Embryonic facial prominence (tissue), 1 donor: Measurements from ENCODE around the gene SARDH.

Experiments
- DNase-seq: peaks from one replicate; pipeline ENCODE4 v3.0.0-alpha.2; 2016; ENCODE audit errors: extremely low spot score

The SARDH gene

DNA sequence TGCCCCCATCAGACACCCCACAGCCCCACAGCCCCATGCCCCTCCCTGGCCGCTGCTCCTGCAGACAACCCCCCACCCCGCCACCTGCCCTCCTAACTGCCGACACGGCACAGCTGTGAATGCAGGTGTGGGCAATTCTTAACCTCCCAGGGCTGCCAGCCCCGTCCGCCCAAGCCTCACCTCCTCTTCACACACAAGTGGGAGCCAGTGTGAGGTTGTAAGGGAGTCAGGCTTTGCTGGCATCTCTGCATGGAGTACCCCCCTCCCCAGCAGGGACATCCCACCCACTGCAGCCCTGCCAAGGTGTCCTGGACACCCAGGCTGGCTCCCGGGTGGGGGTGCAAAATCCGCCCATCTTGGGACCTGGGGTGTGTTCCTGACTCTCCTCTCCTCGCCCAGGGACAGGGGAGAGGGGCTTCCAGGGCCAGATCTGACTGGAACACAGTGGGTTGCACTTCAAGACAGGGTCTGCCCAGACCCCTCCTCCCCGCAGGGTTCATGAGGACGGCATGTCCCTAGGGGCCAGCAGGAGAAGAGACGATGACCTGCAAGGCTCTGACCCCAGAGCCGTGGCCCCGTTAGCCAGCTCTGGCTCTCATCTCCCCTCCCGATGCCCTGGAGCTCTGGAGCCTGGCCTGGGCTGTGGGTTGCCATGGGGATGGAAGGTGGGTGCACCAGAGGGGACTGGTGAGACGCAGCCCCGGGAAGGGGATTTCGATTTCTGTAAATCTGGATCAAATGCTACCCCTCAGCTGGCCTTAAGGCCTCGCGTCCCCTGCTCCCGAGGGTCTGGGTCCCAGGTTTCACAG is 34.4 kb downstream of the SARDH start:
- no peak for DNase-seq

DNA sequence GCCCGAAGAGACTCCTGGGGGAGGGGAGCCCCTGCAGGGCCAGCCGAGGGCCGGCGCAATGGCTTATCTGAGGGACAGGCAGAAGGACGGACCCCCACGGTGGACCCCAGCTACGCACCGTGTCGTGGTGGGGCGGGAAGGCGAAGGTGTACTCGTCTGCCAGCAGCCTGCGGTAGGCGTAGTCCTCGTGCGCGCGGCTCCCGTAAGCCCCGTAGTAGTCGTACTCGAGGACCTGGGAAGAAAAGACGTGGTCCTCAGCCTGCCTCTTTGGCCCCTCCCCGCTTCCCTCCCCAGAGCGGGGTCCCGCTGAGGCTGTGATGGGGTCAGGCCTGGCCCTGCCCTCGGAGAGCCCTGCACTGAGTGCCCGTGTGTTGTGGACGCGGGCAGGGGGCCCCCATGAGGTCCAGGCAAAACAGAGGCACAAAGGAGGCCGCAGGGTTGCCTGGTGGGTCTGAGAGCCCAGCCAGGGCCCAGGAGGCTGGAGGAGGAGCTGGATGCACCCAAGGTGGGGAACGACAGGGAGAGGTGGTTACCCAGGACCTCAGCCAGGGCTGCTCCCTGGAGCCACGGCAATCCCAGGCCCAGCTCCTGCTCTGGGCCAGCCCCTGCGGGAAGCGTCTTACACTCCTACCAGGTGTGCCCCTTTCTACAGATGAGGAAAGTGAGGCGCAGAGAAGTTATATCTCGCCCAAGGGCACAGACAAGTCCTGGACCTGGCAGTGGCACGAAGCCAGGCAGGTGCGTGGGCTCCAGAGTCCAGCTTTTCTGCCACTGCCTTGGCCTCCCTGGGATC is 35.2 kb downstream of the SARDH start:
- DNase-seq: no peak

DNA sequence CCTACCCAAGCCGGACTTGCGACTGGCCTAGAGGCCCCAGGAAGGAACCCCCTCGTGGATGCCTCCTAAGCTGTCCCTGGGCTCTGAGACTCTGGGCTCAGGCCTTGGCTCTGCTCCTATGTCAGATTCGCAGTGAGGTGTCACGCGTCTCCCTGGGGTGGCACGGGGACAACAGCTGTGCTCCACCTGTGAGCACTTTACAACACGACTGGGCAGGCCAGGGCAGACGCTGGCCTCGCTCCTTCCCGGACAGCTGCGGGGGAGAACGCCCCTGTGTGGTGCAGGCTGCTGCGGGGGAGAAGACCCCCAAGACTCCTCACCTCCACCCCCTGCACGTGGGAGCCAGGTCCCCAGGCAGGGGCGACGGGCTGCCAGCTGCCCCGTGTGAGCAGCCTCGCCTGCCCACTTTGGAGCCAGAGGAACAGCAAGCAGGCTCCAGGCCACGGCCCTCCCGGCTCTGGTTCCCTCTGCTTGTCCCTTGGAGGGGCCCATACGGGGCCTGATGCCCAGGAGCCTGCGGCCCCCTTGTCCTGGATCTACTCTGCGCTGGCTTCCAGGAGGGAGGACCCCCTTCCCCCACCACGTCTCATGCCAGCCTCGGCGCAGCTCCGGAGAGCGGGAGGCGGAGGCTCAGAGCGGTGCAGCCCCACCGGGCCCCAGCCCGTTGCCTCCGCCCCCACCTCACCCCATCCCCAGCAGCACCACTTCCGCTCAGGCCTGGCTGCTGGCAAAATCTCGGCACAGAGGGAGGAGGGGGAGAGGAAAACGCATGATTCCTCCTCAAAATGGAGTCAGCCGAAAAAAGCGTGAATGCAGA is 36.0 kb downstream of the SARDH start:
- DNase-seq: peak; percentile 53

DNA sequence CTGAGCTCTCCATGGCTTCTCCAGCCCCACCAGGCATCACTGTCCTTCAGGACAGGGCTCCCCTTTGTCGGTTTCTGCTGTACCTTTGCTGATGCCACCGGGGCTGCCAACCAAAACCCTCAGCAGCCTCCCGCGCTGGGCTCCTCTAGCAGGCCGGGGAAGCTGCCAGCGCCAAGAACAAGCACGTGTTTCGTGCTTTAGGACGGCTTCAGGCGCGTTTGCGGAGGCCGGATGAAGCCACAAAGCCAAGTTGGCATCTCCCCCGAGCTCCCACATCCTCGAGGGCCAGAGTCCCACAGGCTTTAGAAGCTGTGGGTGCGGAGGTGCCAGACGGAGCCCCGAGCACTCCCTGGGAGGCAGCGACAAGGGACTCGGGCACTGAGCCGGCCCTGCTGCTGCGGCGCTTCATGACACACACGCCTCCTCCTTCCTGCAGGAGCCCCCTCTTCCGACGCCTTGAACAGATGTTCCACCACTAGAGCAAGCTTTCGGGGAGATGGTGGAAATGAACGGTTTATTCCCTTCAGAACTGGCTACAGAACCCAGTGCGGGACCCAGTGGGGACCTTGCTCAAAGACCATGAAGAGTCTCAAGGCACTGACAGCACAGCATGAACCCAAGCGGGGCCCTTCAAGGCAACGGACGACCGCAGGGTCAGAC is 36.7 kb downstream of the SARDH start:
- no peak for DNase-seq

DNA sequence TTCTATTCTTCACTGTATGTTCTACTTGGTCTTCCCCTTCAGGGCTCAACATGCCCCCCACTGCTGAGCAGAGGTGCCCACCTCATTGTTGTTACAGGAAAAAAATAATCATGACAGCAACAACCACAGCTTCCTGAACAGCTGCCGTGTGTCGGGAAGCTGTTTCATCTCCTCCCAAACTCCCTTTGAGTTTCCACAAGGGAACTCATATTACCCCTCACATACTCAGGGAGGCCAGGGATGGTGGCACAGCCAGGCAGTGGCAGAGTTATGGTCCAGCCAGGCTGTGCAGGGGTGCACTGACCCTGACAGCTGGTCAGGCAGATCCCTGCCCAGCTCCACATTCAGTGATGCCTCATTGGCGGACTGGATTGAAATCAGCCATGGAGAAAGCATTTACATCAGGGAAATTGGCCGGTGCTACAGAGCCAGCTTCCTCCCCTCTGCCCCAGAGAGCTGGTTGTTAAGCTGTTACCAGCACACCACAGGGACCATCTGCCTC is 37.3 kb downstream of the SARDH start:
- DNase-seq: no peak

DNA sequence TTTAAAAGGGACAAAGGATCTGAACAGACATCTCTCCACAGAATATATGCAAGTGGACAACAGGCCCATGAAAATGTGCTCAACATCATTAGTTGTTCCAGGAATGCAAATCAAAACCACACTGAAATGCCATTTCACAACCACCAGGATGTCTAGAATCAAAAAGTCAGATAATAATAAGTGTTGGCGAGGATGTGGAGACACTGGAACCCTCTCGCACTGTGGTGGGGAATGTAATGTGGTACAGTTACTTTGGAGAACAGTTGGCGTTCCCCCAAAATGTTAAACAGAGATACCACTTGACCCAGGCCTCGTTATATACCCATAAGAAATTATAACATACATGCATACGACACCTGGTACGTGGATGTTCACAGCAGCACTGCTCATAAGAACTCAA is 38.6 kb downstream of the SARDH start:
- no peak for DNase-seq

DNA sequence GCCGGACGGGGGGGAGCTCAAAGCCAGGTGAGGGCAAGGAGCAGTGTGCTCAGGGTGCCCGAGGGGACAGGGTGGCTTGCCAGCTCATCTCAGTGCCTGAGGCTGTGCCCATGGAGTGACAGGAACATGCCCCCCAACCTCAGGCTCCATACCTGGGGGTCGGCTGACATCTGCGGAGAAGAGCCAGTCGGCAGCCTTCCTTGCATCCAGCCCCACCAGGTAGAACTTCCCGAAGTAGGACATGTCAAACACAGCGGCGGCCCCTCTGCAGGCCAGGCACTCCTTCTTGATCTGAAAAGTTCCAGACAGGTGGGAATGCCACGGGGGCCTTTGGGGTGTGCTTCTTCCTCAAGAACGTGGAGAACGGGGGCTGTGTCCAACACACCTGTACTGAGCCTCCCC is 42.1 kb downstream of the SARDH start:
- DNase-seq: no peak

DNA sequence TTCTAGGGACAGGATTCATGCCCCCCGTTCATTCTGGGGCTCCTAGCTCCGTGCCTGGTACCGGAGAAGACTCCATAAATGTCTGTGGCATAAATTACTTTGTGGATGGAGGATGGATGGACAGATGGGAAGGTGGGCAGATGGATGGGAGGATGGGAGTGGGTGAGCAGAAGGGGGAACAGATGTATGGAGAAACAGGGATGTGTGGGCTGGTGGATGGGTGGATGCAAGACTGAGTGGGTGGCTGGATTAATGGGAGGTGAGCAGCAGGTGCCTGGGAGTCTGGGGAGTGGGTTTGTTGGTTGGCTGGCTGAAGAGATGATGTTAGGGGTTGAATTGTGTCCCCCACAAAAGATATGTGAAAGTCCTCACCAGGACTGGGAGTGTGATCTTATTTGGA is 43.5 kb downstream of the SARDH start:
- no peak for DNase-seq

DNA sequence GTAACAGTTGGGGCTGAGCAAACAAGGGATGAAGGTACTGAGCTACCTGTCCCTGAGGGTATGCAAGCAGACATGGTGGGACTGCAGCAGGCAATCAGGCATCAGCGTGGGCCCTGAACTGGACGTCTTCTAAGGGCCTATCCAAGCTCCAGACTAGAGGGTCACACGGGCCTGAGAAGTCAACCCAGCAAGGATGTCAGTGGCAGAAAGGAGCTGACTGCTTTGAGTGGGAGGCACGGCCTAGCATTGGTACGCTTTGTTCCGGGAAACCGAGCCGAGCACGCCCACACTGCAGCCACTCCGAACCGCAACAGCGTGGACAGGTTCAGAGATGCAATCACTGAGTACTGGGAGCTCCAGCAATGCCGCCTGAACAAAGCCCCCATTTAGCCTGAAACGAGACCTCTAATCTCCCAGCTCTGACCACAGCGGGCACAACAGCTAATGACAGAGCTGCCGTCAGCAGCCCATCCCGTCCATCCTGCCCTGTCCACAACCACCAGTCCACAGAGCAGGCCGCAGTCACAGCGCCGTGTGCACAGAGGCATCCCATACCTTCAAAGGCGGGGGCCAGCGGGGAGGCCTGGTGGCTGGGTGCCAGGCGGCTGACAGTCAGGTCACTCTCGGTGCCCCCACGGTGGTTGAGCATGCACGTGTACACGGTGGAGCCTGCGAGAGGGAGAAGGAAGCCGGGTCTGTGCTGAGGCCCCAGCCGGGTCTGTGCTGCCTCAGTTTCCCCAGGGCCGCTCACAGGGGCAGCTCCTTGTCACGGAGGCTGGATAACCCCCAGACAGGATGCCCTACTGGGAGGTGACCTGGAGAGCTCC is 44.2 kb downstream of the SARDH start:
- no peak for DNase-seq

DNA sequence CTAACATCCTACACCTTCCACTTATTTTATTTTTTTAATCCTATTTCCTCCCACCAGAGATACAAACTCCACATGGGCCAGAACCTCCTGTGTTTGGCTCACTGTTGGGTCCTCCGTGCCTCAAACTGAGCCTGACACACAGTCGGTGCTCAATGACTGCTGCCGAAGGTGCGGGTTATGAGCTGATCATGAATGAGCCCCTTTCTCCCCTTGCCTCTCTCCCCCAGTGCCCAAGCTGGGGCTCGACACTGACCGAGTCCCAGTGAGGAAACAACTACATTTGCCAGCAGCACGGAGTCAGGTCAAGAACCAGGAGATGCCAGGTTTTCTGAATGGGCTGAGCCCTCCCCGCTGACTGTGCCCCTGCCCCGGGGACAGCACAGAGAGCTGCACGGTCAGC is 45.0 kb downstream of the SARDH start:
- DNase-seq: no peak

DNA sequence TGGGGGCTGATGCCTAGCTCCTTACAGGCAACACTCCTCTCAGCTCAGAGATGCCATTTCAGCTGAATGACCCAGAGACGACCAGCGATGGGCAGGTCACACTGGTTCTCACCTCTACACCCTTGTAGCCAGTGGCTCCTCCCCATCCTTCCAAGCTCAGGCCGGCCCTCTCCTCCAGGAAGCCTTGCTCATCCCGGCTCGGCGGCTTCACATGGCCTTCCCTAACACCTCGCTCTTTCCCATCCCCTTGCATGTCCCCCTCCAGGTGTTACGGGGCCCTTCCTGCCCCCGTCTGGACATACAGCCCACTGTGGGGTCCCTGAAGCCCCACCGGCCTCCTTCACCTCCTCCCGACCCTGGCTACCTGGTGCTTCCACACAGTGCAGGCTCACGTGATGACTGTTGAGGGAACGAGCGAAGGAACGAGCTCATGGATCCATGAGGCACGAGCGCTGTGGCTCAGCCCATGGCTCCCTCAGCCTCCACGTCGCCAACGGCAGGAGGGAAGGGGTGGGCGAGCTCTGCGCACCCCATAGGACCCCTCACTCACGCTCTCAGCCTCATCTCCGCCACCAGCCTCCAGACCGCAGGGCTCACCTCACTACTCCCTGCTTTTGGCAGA is 45.7 kb downstream of the SARDH start:
- no peak for DNase-seq

DNA sequence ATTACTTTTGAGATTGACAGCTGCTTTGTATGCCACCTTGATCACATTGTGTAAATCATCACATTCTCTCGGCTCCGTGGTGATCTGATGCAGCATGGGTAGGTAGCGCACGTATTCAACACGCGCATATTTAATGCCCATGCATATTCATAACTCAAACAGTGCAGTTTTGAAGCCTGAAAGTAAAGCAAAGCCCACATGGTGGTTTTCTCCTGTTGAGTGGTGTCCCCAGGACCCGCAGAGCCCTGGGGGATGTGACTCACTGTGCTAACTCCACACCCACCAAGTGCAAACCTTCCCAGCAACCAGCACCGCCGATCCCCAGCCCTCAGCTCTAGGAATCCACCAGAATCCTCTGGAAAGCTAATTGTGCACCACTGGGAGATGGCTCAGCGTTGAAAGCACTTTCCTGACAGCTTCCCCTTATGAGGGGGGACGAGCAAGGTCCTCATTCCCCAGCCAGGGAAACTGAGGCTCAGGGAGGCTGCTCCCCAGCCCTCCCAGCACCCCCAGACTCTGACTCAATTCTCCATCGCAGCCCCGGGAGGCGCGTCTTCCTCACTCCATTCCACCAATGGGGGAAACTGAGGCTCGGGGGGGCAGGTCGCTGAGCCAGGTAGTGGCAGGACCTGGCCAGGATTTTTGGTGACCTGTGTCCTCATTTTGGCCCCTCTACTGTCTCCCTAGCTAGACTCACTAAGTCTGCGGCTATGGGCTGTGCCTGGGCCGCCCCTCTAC is 46.4 kb downstream of the SARDH start:
- no peak for DNase-seq

DNA sequence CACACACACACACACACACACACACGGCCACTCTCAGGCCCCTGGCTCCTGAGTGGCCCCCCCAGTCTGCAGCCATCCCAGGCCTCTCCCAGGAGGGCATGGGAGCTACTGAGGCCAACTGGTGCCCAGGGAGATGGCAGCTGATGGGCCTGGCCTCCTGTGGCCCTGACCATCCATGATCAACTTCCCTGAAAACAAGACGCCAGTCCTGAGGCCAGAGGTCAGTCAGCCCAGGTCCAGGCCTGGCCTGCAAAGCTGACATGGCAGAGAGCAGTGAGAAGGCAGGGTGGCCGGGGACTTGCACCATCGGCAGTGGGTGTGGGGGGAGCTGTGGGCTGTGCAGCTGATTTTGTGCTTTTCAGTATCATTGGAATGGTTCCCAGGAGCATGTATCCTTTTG is 47.0 kb downstream of the SARDH start:
- DNase-seq: no peak

DNA sequence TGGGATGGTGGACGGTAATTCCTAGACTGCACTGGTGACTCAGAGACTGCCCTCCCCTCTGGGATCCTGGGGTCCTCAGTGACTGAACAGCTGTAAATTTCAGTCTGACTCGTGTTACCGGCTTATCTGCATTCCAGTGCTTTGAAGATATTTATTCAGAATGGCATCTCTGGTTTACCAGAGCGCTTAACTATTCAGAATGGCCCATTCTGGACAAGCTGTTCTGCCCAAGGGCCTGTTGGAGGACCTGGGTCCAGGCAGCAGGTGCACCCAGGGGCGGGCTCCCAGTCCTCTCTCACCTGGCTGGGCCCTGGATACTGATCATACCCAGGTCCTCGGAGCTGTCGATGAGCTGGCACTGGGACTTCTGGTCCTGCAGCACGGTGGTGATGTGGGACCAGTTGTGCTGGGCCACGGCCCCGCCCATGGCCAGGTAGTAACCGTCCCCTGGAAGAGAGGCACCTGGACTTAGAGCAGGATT is 48.0 kb downstream of the SARDH start:
- no peak for DNase-seq

DNA sequence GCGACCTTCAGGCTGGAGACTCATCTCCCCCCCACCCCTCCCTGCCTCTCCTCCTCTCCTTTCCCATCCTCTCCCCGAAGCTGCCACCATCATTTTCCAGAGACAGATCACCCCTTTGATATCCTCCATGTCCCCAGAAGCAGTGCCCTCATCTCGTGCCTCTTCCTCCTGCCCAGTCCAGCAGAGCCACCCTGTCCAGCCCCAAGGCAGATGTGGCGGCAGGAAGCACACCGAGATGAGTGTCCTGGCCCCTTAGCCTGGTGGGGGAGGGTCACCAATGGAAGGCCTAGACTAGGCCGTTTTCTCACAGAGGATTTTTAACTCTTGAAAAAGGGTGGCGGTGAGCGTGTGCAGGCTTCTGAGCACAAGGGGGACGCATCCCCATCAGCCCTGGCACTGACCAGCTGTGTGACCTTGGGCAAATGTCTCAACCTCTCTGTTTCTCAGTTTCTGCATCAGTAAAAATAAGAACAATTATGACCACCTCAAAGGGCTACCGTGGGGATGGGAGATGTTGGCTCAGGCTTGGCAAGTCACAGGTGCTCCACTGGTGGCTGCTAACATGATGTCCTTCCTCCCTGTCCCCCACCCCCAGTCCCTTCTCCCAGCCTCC is 48.9 kb downstream of the SARDH start:
- DNase-seq: no peak

DNA sequence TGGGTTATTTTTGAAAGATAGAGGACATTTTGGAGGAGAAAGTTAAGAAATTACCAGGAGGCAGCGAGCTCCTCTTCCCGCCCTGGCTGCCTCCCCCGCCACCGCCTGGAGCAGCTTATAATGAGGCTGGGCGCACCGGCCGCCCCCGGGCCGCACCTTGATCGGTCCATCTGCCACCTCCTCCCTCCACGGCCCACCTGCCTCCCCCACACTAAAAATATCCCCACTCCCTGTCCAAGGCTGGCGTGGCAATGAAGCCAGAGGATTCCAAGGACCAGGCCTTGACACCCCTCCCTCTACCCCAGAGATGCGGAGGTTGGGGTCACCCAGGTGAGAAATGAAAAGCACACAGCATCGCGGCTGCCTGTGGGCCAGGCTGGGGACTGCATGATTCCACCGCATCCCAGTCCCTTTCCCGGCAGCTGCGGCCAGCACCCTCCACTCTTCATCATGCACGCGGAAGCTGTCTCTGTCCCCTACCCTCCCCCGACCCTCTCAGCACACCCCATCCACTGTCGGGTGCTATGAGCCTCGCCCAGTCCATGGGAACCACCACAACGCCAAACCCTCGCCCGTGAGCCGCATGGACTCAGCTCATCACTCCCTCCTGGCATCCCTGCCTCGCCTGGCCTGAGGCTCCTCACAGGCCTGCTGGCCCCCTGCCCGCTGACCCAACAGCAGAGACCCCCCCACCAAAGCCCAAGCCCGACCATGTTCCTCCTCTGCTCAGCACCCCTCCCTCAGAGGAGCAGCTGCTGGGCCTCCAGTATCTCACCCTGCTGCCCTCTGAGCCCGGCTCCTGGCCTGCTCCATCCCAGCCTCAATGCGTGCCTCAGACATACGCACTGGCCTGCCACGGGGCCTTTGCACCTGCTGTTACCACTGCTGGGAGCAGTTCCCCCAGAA is 50.0 kb downstream of the SARDH start:
- no peak for DNase-seq

DNA sequence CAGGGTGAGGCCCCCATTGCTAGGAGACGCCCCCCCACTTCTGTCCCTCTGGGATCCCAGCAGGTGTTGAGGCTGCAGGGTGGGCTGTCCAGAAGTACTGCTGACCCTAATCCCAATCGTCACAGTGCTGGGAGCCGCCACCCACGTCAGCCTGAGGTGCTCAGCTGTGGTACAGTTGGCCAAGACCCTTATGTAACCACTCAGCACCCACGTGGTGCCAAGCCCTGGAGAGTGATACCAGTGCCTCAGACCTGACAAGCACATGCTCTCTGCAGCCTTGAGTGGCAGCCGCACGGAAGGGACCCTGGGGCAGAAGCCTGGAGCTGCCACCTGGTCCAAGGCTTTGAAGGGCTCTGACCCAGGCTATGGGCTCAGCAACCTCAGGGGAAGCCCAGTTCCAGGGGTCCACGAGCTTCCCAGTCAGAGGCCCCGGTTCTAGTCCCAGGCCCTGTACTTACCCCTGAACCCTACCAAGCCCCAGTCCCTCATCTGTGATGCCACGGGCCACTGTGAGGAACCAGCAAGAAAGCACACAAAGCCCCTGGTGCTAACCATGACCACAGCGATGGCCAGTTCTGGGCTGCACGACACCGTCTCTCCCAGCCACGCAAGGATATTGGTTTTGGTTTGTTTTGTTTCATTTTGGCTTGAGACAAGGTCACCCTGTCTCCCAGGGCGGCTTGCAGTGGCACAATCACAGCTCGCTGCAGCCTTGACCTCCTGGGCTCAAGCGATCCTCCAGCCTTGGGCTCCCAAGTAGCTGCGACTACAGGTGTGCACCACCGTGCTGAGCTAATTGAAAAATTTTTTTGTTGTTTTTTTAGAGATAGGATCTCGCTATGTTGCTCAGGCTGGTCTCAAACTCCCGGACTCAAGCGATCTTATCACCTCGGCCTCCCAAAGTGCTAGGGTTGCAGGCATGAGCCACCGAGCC is 51.2 kb downstream of the SARDH start:
- DNase-seq: no peak
